ENCODE measurements around the gene LASP1NB.

Gene LASP1NB

DNA sequence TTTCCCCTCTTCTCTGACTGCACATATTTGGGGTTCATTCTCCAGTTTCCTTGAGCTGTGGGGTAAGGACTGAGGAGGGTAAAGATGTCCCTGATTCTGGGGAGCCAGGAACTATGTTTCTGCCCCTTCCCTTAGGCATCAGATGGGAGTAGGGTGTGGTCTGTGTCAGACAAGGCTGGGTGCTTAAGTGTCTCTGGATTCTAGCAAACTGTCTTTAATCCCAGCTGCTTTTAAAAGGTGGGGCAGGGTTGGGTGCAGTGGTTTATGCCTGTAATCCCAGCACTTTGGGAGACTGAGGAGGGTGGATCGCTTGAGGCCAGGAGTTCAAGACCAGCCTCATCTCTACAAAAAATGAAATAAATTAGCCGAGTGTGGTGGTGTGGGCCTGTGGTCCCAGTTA is 42.5 kb upstream of the LASP1NB start:
- H4K20me1 ChIP-seq (ENCODE audit: insufficient read depth, low read length): peaks cover 58% of the 10 kb centered on the region
- CTCF ChIA-PET (ENCODE audit: low intra/inter-chr PET ratio, low total read pairs): no interaction called here
- H3K4me3 ChIP-seq (replicated peaks in 1 of 3; ENCODE audit: insufficient read depth in 1 of 3, low read depth in 2 of 3, low read length in 3 of 3): no peak overlapping the region
- 97% methylated on average over 2 of the region's 2 CpGs for WGBS (ENCODE audit: low lambda C conversion rate)
- FAIRE-seq (no peak), ATAC-seq (no peak), DNase-seq (ENCODE audit: low spot score) (no peak)
- peaks cover 69% of the 10 kb centered on the region for H3K79me2 ChIP-seq (ENCODE audit: insufficient read depth, low read length)
- TF ChIP-seq MED8 (CRISPR knock-in tag; IDR thresholded peaks at IDR 0.05; ENCODE audit: insufficient replicate concordance) (no peak), ZNF782 (CRISPR knock-in tag; IDR thresholded peaks at IDR 0.05; ENCODE audit: borderline replicate concordance) (no peak)
- H3K4me1 ChIP-seq (ENCODE audit: insufficient read depth, low read length): peaks cover 66% of the 10 kb centered on the region
- no peak overlapping the region for H3K27ac ChIP-seq (ENCODE audit: extremely low read length, insufficient read depth, low read length)
- no peak overlapping the region for H3K9ac ChIP-seq (ENCODE audit: insufficient read depth, low read depth, low read length)
- no peak overlapping the region for H3K4me2 ChIP-seq (ENCODE audit: low read depth, low read length)
- intact Hi-C loops (cut with micrococcal nuclease; ENCODE audit: unreplicated experiment) (no loop called here), in situ Hi-C loops (cut with HindIII; ENCODE audit: extremely low pct_ligation_motif_present, low pct_unique_long_range_greater_than_20kb) (no loop called here)
- POLR2A ChIA-PET: interaction anchor here (3.8 kb wide), 1 partner anchor 13 kb away, joined by 24 read pairs; the partner anchor contains the start of gene LASP1
- H3K27me3 ChIP-seq (ENCODE audit: control insufficient read depth in 1 of 2, insufficient read depth in 2 of 2, low read length in 2 of 2): no peaks in the 10 kb centered on the region
- no TSS peak for BruUV-seq (replicated peaks)
- H3K36me3 ChIP-seq (replicated peaks in 1 of 2; ENCODE audit: control insufficient read depth in 1 of 2, insufficient read depth in 2 of 2, low read length in 2 of 2): peaks cover 66 to 89% of the 10 kb centered on the region in 2 experiments
- H3K9me3 ChIP-seq (ENCODE audit: low read length): no peaks in the 10 kb centered on the region
- H2AFZ ChIP-seq (ENCODE audit: low read length): no peak overlapping the region

- Histone ChIP-seq H3K27me3 (ENCODE audit: control insufficient read depth in 1 of 2, insufficient read depth in 2 of 2, low read length in 2 of 2) (no peaks in the 10 kb centered on the region), H3K4me3 (replicated peaks in 1 of 3; ENCODE audit: insufficient read depth in 1 of 3, low read depth in 2 of 3, low read length in 3 of 3) (no peak overlapping the region), H4K20me1 (ENCODE audit: insufficient read depth, low read length) (peaks cover 53% of the 10 kb centered on the region), H3K4me2 (ENCODE audit: low read depth, low read length) (no peak overlapping the region), H3K79me2 (ENCODE audit: insufficient read depth, low read length) (peaks cover 66% of the 10 kb centered on the region), H2AFZ (ENCODE audit: low read length) (no peak overlapping the region), H3K4me1 (ENCODE audit: insufficient read depth, low read length) (peaks cover 56% of the 10 kb centered on the region), H3K9me3 (ENCODE audit: low read length) (no peaks in the 10 kb centered on the region), H3K27ac (ENCODE audit: extremely low read length, insufficient read depth, low read length) (peak overlapping the region; percentile 21), H3K36me3 (replicated peaks in 1 of 2; ENCODE audit: control insufficient read depth in 1 of 2, insufficient read depth in 2 of 2, low read length in 2 of 2) (peaks cover 64 to 87% of the 10 kb centered on the region in 2 experiments), H3K9ac (ENCODE audit: insufficient read depth, low read depth, low read length) (no peak overlapping the region)
- ChIA-PET CTCF (ENCODE audit: low intra/inter-chr PET ratio, low total read pairs) (no interaction called here), POLR2A (interaction anchor here (2.6 to 3.8 kb wide), 2 partner anchors 13 to 15 kb away, joined by 11 to 18 read pairs; partner anchors contain the start of gene LASP1)
- intact Hi-C loops (cut with micrococcal nuclease; ENCODE audit: unreplicated experiment) (no loop called here), in situ Hi-C loops (cut with HindIII; ENCODE audit: extremely low pct_ligation_motif_present, low pct_unique_long_range_greater_than_20kb) (no loop called here)
- no peak for DNase-seq (ENCODE audit: low spot score)
- WGBS (ENCODE audit: low lambda C conversion rate): 95% methylated on average over 19 of the region's 19 CpGs
- ATAC-seq: no peak
- no TSS peak for BruUV-seq (replicated peaks)
- no peak for FAIRE-seq
- TF ChIP-seq ZNF713 (CRISPR knock-in tag; IDR thresholded peaks at IDR 0.05): no peak
- TF ChIP-seq ZMYM3 (CRISPR knock-in tag; IDR thresholded peaks at IDR 0.05): peak; percentile 48; the same call in 1 of the 2 replicates
- no peak for TF ChIP-seq ZNF510 (CRISPR knock-in tag; IDR thresholded peaks at IDR 0.05; ENCODE audit: low read depth)
- TF ChIP-seq ZNF768 (CRISPR knock-in tag; IDR thresholded peaks at IDR 0.05): no peak
- TF ChIP-seq ZNF776 (CRISPR knock-in tag; IDR thresholded peaks at IDR 0.05): no peak
- TF ChIP-seq PBX3 (CRISPR knock-in tag; IDR thresholded peaks at IDR 0.05; ENCODE audit: borderline replicate concordance): no peak
- 0 out of 2 replicates have a peak, but pooled peaks have one; percentile 46 for TF ChIP-seq ZBTB33 (CRISPR knock-in tag; IDR thresholded peaks at IDR 0.05)
- TF ChIP-seq CREB1 (IDR thresholded peaks at IDR 0.05): no peak
- no peak for TF ChIP-seq CREB1 (CRISPR knock-in tag; IDR thresholded peaks at IDR 0.05)
Measured at GRCh38 chr17:38883592-38884526, 41.6 kb upstream of the LASP1NB start.

All from HepG2 (cell line).